ENCODE results near the gene SLAMF9. TPM values are rescaled to one million over a fixed set of nuclear protein-coding genes. Genes with fewer than 3 reads are reported as not detected.

Gene SLAMF9
- total RNA-seq, 1 experiment from 2014 or later, result not detected

GRCh38 chr1:159913451-159914192 is 40.4 kb downstream of the SLAMF9 start:
- ATAC-seq (peak; percentile 46), DNase-seq (ENCODE audit: low spot score) (no peak)
- Mint-ChIP-seq H3K27ac (peak overlapping the region; percentile 85), H3K4me1 (peaks cover 69% of the 10 kb centered on the region), H3K9me3 (no peaks in the 10 kb centered on the region), H3K36me3 (no peaks in the 10 kb centered on the region), H3K27me3 (ENCODE audit: low read depth) (no peaks in the 10 kb centered on the region), H3K4me3 (peak overlapping the region; percentile 5; the same call in 1 of the 2 replicates)
- CTCF ChIA-PET, result interaction anchor here (0.9 to 1.4 kb wide), 4 partner anchors 21 to 115 kb away, joined by 3 to 9 read pairs (median 5); no protein-coding TSS in a partner anchor
- TF ChIP-seq ZNF317 (CRISPR knock-in tag; IDR thresholded peaks at IDR 0.05; ENCODE audit: borderline replicate concordance, low read depth), result no peak
- TF ChIP-seq, protein P1, sequence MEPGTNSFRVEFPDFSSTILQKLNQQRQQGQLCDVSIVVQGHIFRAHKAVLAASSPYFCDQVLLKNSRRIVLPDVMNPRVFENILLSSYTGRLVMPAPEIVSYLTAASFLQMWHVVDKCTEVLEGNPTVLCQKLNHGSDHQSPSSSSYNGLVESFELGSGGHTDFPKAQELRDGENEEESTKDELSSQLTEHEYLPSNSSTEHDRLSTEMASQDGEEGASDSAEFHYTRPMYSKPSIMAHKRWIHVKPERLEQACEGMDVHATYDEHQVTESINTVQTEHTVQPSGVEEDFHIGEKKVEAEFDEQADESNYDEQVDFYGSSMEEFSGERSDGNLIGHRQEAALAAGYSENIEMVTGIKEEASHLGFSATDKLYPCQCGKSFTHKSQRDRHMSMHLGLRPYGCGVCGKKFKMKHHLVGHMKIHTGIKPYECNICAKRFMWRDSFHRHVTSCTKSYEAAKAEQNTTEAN (CRISPR knock-in tag; IDR thresholded peaks at IDR 0.05), result peak; percentile 93
- no peak for TF ChIP-seq KAT7 (CRISPR knock-in tag; IDR thresholded peaks at IDR 0.05; ENCODE audit: borderline replicate concordance)
- POLR2A ChIA-PET, result interaction anchor here (1.0 to 1.4 kb wide), 2 partner anchors 12 to 16 kb away, joined by 3 to 4 read pairs; partner anchors contain the start of gene TAGLN2

DNA sequence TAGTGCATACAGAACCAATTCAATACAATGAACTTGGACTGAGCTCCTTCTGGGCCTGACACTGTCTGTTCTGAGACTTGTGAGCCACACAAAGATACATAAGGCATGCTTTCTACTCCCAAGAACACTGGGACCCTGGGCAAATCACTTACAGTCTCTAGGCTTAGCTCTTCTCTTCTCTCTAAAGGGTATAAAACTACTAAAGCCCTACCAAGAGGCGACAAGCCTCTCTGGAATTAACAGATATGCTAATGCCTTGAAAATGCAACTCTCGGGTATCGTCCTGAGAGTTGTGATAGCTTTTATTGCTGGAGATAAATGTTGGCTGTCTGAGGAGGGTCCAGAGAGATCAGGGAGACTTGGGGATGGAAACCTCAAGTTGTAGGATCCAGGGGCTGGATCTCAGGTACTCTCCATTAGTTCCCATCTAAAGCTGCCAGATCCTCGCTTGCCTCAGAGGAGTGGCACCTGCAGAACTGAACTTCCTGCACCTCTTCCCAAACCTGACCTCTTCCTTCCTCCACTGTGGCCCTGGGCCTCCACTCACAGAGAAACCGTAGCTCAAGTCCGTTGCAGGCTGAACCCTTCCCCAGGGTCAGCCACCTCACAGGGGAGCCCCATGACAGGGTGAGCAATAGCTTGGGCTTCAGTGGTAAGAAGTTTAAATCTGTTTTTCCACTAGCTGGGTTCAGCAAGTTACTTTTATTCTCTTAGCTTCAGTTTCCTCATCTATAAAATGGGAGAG is 42.5 kb downstream of the SLAMF9 start:
- TF ChIP-seq, protein P2, sequence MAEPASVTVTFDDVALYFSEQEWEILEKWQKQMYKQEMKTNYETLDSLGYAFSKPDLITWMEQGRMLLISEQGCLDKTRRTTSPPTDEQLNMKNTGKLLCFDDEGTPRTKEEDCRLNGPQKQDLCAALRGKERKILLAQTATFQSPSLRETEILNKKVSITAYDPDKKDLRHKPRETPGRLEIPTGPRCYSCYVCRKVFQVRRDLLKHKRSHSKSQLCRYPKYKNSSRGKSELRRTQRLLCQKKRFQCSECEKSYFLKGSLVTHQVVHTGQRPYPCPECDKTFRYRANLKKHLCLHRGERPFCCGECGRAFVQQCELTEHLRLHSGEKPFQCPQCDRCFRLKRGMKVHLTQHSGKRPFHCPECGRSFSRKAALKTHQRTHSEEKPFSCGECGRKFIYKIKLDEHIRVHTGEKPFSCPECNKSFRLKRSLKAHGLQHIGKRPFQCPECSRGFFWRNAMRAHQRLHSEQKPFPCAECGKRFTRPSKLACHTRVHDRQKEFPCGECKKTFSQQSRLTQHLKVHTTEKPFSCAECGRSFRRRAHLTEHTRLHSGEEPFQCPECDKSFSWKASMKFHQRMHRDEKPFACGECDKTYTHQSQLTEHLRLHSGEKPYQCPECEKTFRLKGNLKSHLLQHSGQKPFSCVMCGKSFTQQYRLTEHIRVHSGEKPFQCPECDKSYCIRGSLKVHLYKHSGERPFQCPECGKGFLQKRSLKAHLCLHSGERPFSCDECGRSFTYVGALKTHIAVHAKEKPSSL (CRISPR knock-in tag; conservative IDR thresholded peaks at IDR 0.05), result no peak
- TF ChIP-seq ESRRA (CRISPR knock-in tag; IDR thresholded peaks at IDR 0.05; ENCODE audit: borderline replicate concordance) (no peak), TEAD4 (CRISPR knock-in tag; IDR thresholded peaks at IDR 0.05) (no peak), JAZF1 (CRISPR knock-in tag; IDR thresholded peaks at IDR 0.05) (no peak), ZNF138 (CRISPR knock-in tag; conservative IDR thresholded peaks at IDR 0.05) (no peak), ZNF671 (CRISPR knock-in tag; IDR thresholded peaks at IDR 0.05) (no peak), MXD4 (CRISPR knock-in tag; IDR thresholded peaks at IDR 0.05; ENCODE audit: borderline replicate concordance) (no peak)
- TF ChIP-seq, protein P3, sequence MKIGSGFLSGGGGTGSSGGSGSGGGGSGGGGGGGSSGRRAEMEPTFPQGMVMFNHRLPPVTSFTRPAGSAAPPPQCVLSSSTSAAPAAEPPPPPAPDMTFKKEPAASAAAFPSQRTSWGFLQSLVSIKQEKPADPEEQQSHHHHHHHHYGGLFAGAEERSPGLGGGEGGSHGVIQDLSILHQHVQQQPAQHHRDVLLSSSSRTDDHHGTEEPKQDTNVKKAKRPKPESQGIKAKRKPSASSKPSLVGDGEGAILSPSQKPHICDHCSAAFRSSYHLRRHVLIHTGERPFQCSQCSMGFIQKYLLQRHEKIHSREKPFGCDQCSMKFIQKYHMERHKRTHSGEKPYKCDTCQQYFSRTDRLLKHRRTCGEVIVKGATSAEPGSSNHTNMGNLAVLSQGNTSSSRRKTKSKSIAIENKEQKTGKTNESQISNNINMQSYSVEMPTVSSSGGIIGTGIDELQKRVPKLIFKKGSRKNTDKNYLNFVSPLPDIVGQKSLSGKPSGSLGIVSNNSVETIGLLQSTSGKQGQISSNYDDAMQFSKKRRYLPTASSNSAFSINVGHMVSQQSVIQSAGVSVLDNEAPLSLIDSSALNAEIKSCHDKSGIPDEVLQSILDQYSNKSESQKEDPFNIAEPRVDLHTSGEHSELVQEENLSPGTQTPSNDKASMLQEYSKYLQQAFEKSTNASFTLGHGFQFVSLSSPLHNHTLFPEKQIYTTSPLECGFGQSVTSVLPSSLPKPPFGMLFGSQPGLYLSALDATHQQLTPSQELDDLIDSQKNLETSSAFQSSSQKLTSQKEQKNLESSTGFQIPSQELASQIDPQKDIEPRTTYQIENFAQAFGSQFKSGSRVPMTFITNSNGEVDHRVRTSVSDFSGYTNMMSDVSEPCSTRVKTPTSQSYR (CRISPR knock-in tag; IDR thresholded peaks at IDR 0.05), result no peak
- Mint-ChIP-seq H3K36me3 (no peaks in the 10 kb centered on the region), H3K27ac (peak overlapping the region; percentile 32; the same call in 1 of the 2 replicates), H3K9me3 (no peaks in the 10 kb centered on the region), H3K4me3 (no peak overlapping the region), H3K4me1 (peaks cover 66% of the 10 kb centered on the region), H3K27me3 (ENCODE audit: low read depth) (no peaks in the 10 kb centered on the region)
- POLR2A ChIA-PET, result no interaction called here
- ATAC-seq, result no peak
- no peak for DNase-seq (ENCODE audit: low spot score)
- CTCF ChIA-PET, result interaction anchor here (1.1 to 1.5 kb wide), 2 partner anchors 20 to 167 kb away, joined by 3 to 4 read pairs; no protein-coding TSS in a partner anchor
